Bone marrow (tissue), 2 donors: ENCODE results near the gene TTC39C.
"Not testable (repeated sequence)": the region's sequence is repeated elsewhere in the genome, so short reads cannot be mapped to it uniquely, and the experiment has no call there.

Experiments
- DNase-seq, 2 donors: peaks; one replicate each; lab custom pipeline; 2025; lab: John Stamatoyannopoulos, UW

TTC39C gene

GRCh38 chr18:24136967-24137373 is 122.4 kb downstream of the TTC39C start:
- DNase-seq = no peak

GRCh38 chr18:24138409-24138788 is 123.8 kb downstream of the TTC39C start:
- DNase-seq = no peak

DNA sequence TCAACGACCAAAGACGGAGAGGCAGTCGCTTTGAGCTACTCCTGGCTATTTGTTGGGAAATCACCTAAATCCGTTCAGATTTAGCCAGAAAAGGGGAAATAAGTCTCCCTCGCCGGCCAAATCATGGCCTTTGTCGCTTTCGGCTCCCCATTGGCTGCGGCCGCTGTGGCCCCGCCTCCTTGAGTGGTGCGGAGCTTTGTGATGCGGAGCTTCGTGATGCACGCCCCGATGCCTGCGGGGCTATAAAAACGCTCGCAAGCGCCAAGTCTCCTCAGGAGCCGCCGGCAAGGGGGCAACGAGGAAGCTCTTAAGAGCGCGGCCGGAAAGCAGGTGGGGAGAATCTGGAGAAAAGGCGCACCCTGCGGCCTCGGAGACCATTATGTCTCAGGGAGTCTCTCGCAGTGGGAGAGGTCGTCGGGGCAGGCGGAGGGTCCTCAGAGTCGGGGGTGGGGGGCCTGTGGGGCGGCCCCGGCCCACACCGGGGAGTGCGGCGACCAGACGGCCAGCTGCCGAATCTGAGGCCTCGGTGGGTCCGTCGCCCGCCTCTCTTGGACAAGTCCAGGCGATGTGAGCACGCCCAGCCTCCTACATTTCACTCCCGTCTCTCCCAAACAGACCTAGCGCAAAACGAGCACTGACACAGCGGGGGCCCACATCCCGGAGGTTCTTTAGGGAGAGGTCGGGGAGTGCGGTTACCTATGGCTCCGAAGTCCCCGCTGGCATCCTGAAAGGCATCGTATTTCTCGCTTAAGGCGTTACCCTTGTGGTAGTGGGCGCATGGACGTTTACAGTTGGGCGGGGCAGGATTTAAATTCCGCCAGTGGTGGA is 124.4 kb downstream of the TTC39C start, which contains the start of gene CABYR:
CABYR (plus strand) TSS at position 274 of the 828 bp plus-strand sequence. CDS start 4,053 bp downstream, outside the sequence.
- DNase-seq = peak; percentile 19 to 26

DNA sequence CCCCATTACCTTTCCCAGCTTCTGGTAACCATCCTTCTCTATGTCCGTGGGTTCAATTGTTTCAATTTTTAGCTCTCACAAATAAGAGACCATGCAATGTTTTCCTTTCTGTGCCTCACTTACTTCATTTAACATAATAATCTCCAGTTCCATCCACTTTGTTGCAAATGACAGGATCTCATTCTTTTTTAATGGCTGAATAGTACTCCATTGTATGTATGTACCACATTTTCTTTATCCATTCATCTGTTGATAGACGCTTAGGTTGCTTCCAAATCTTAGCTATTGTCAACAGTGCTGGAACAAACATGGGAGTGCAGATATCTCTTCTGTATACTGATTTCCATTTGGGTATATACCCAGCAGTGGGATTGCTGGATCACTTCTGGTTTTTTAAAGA is 126.1 kb downstream of the TTC39C start:
- DNase-seq = no peak

- DNase-seq = no peak
These were observed 127.8 kb downstream of the TTC39C start for GRCh38 chr18:24142376-24142775.

DNA sequence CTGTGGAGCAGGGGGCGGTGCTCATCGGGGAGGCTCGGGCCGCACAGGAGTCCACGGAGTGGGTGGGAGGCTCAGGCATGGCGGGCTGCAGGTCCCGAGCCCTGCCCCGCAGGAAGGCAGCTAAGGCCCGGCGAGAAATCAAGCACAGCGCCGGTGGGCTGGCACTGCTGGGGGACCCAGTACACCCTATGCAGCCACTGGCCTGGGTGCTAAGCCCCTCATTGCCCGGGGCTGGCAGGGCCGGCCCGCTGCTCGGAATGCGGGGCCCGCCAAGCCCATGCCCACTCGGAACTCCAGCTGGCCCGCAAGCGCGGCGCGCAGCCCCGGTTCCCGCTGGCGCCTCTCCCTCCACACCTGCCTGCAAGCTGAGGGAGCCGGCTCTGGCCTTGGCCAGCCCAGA is 135.0 kb downstream of the TTC39C start:
- DNase-seq = not testable (repeated sequence)

DNA sequence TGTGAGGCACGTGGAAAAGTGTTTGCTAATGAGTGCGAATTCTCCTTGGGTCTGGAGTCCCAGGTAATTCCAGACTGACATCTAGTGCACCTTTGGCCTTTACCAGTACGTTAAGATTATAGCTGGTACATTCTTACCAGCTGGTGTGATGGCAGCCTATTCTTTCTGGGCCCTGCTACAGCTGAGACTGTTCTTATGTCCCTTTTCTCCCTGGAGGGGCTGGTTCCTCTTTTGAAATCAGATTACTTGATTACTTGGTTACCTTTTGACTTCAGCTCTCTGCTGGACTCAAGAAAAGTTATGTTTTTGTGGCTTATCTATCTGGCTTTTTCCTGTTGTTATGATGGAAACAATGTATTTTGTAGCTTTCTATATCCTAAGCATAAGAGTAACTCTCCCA is 138.8 kb downstream of the TTC39C start:
- no peak for DNase-seq

DNA sequence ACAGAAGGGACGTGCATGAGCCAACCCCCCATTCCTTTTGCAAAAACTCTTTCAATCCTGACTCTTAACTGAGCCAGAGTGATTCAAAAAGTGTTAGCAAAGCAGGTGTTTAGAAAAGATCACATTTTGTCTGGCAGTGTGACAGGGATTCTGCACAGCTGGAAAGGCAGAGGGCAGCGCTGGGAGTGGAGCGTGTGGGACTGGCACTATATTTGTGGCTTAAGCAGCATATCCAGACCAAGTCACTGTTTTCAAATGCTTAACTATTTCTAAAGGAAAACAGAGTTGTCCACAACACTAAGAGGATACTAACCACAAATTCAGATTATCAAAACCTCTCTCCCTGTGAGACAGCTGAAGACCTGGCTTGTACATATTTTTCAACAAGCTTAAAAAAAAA is 143.3 kb downstream of the TTC39C start:
- no peak for DNase-seq

DNA sequence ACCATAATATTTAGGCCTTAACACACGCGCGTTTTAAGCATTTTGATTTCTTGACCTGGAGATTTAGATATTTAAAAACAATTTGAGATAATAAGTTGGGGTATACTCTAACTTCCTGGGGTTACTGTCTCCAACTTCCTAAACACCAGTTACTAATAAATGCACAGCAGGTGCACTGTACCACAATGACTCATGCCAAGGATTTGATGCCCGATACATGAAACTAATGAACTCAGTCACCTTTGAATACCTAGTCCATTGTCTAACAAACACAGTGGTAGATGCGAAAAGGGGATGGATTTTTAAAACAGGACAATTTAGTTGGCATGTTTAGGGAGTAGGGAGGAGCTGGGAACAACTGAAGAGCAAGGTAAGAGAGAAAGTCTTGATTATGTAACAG is 145.5 kb downstream of the TTC39C start:
- DNase-seq = no peak

GRCh38 chr18:24161304-24161703 is 146.8 kb downstream of the TTC39C start:
- no peak for DNase-seq

DNA sequence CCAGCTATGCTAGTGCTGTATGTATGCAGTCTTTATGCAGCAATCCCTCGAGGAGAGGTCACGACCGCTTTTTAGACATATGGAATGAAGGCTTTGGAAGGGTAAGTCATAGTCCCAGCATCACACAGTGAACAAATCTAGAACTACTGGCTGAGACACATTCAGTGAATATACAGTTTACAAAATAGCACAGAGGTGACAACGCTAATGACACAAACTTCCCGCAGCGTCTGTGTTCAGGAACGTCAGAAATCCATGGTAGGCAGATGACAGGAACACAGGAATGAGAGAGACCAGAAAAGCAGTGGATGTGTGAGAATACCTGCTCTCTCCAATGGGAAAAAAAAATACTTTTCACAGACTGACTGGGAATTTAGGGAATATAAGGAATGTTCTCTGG is 153.9 kb downstream of the TTC39C start:
- no peak for DNase-seq

GRCh38 chr18:24170360-24170759 is 155.8 kb downstream of the TTC39C start:
- DNase-seq = no peak

DNA sequence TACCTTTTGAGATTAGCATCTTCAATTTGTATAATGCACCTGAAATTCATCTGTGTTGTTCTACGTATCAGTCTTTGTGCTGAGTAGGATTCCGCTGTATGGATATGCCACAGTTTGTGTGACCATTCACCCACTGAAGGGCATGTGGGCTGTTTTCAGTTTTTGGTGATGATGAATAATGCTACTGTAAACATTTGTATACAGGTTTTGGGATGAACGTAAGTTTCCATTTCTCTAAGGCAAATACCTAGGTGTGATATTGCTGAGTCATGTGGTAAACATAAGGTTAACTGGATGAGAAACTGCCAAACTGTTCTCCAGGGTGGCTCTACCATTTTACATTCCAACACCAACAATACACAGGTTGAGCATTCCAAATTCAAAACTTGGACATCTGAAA is 159.4 kb downstream of the TTC39C start:
- no peak for DNase-seq

DNA sequence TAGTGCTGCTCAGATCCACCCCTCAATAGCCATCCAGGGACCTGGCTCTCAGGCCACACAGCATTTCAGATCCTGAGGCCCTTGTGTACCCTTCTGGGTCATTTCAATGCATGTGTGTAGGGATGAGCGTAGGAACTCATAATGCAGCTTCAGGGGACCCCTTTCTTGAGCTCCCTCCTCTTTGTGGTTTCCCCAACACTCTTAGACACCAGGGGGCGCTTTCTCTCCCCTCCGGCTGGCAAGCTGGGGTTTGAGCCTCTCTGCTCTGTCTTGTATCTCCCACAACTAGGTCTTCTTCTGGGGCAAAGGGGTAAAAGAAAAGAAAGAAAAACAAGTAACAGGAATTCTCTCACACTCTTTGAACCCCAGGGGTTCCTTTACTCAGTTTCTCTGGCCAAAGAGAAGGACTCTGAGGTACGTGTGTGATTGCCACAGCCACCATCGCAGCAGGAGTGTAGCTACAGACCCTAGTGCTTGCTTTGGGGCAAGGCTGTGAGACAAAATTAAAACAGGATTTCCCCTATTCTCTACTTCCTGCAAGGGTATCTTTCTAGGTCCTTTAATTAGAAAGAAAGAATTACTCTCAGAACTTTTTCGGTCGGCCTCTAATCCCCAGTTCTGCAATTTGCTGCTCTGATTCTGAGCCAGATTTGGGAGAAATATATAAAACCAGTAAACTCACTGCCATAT is 162.3 kb downstream of the TTC39C start:
- DNase-seq = peak in 1 of 2 donors; percentile 34

DNA sequence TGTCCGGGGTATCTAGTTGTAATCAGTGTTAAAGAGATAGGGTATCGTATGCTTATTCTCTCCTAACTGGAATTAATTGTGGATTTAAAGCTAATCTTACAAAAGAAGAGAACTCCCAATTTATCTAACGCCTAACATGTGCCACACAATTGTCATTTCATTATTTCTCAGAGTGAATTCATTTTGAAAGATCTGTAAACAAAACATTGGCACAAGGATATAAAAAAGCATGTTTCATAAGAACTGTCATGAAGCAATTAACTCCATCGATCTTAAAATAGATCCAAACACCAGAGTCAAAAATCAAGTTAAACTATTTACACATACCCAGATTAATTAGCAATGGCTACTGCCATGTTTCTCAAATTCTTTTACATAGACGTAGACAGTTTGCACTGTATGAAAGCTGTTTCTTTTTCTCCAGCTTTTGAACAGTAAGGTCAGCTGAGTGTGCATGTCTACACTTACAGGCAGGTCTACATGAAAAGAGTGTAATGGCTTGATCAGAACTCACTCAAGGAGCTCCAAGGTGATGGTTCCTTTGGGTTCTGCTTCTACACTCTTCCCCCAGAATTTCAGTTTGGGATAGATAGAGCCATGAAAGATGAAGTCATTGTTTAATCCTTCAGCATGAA is 163.1 kb downstream of the TTC39C start:
- DNase-seq = no peak

DNA sequence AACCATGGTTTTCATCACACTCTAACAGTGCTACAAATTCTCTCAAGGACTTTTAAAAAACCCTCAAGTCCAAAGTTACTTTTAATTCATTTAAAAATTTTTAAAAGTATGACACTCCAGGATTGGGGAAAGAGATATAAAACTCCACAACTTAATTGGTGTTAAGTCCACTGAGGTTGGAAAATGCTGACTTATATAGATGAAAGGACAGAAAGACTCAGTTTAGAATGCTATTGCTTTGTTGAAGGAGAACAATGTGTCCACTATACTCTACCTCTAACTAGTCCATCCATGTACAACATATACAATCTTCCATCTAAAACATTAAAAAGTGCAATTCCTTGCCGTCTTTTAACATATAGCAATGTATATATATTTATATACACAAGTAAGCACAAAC is 165.5 kb downstream of the TTC39C start:
- no peak for DNase-seq

GRCh38 chr18:24181806-24182205 is 167.3 kb downstream of the TTC39C start:
- no peak for DNase-seq
